Lower lobe of right lung (tissue), 2 donors: ENCODE measurements around the gene INPP5A. TPM values are rescaled to one million over a fixed set of nuclear protein-coding genes. Genes with fewer than 3 reads are reported as not detected.

Experiments used
- ATAC-seq, 2 donors: fragments of 200-7000 bp; cut with Tn5 transposase; one replicate each; pipeline ENCODE4 v1.9.1; 2020 to 2022; ENCODE audit warnings: mild to moderate bottlenecking in 2 of 2, moderate library complexity in 2 of 2
- DNase-seq: peaks from one replicate; pipeline ENCODE4 v3.0.0-alpha.2; 2020
- H3K27ac ChIP-seq: fragments of 200-600 bp; one replicate; pipeline ENCODE4 v1.8.0; 2022
- H3K27me3 ChIP-seq: fragments of 200-600 bp; one replicate; pipeline ENCODE4 v1.8.0; 2022; ENCODE audit warnings: low read depth
- H3K36me3 ChIP-seq: fragments of 200-600 bp; one replicate; pipeline ENCODE4 v1.8.0; 2022; ENCODE audit warnings: mild to moderate bottlenecking
- H3K4me1 ChIP-seq: fragments of 200-600 bp; one replicate; pipeline ENCODE4 v1.8.0; 2022
- H3K4me3 ChIP-seq: fragments of 200-600 bp; one replicate; pipeline ENCODE4 v1.8.0; 2022; ENCODE audit warnings: mild to moderate bottlenecking
- H3K9me3 ChIP-seq: fragments of 200-600 bp; one replicate; pipeline ENCODE4 v1.8.0; 2022
- CTCF ChIP-seq: fragments of 200-600 bp; IDR thresholded peaks from one replicate; pipeline ENCODE4 v1.8.0; 2022; ENCODE audit warnings: antibody characterized with exemption, mild to moderate bottlenecking
- intact Hi-C: fragments of 100-400 bp; cut with DNase I; formaldehyde crosslinking; loops from one replicate; pipeline ENCODE4 v1.11.0; 2022
- total RNA-seq: library from RNA; stranded (reverse); fragmentation: NEBNext Ultra II Directional; extraction: Animal tissue kit (Norgen Biotek cat#: 25700); gene quantifications from one replicate; pipeline ENCODE4 v1.2.1, GENCODE V29; 2021
- donor health status: DM: no; HTN: yes; CAD: no; lungs with severe emphysema.

The INPP5A gene
- total RNA-seq, 1 donor from 2014 or later, result 34.1 TPM

- intact Hi-C loops, result no loop called here
- no peak for TF ChIP-seq CTCF
- no peaks in the 10 kb centered on the region for H3K4me1 ChIP-seq
- ATAC-seq (no peak), DNase-seq (no peak)
- no peaks in the 10 kb centered on the region for H3K9me3 ChIP-seq
- H3K36me3 ChIP-seq, result no peaks in the 10 kb centered on the region
- no peak overlapping the region for H3K27ac ChIP-seq
- H3K27me3 ChIP-seq, result peaks cover 11% of the 10 kb centered on the region
- no peak overlapping the region for H3K4me3 ChIP-seq
Observed at GRCh38 chr10:132798876-132799275, 261.3 kb downstream of the INPP5A start.

- Histone ChIP-seq H3K27me3 (peaks cover 3% of the 10 kb centered on the region), H3K9me3 (no peaks in the 10 kb centered on the region), H3K27ac (no peak overlapping the region), H3K36me3 (no peaks in the 10 kb centered on the region), H3K4me3 (no peak overlapping the region), H3K4me1 (no peaks in the 10 kb centered on the region)
- ATAC-seq, result no peak
- no peak for DNase-seq
- intact Hi-C loops, result no loop called here
- no peak for TF ChIP-seq CTCF
Observed at GRCh38 chr10:132799865-132800264, 262.3 kb downstream of the INPP5A start.

- peaks cover 5% of the 10 kb centered on the region for H3K27me3 ChIP-seq
- DNase-seq, result no peak
- no peaks in the 10 kb centered on the region for H3K9me3 ChIP-seq
- H3K36me3 ChIP-seq, result no peaks in the 10 kb centered on the region
- H3K4me3 ChIP-seq, result no peak overlapping the region
- H3K27ac ChIP-seq, result no peak overlapping the region
- intact Hi-C loops, result no loop called here
- no peaks in the 10 kb centered on the region for H3K4me1 ChIP-seq
- no peak for TF ChIP-seq CTCF
- no peak for ATAC-seq
Observed at GRCh38 chr10:132802048-132802447, 264.5 kb downstream of the INPP5A start.

GRCh38 chr10:132802694-132803320 lies 265.2 kb downstream of the INPP5A start:
- Histone ChIP-seq H3K36me3 (no peaks in the 10 kb centered on the region), H3K9me3 (no peaks in the 10 kb centered on the region), H3K27me3 (peaks cover 5% of the 10 kb centered on the region), H3K27ac (no peak overlapping the region), H3K4me1 (no peaks in the 10 kb centered on the region), H3K4me3 (no peak overlapping the region)
- ATAC-seq (no peak), DNase-seq (no peak)
- TF ChIP-seq CTCF, result no peak
- intact Hi-C loops, result no loop called here

GRCh38 chr10:132803416-132804210 lies 266.0 kb downstream of the INPP5A start:
- H3K4me3 ChIP-seq, result no peak overlapping the region
- H3K27me3 ChIP-seq, result peaks cover 8% of the 10 kb centered on the region
- ATAC-seq (no peak), DNase-seq (no peak)
- no peaks in the 10 kb centered on the region for H3K9me3 ChIP-seq
- no peaks in the 10 kb centered on the region for H3K4me1 ChIP-seq
- no peaks in the 10 kb centered on the region for H3K36me3 ChIP-seq
- TF ChIP-seq CTCF, result no peak
- intact Hi-C loops, result no loop called here
- no peak overlapping the region for H3K27ac ChIP-seq
